Suprapubic skin (tissue), 4 donors: ENCODE results near the gene SLC9A2.

Experiments
- EP300 ChIP-seq: sonication (generic); formaldehyde crosslinking; IDR thresholded peaks from one replicate; pipeline ENCODE4 v1.6.1; 2017; ENCODE audit warnings: antibody characterized with exemption
- POLR2A ChIP-seq, 2 donors: fragments of 450-650 bp; IDR thresholded peaks; one replicate each; pipeline ENCODE4 v1.6.1; 2017; ENCODE audit warnings: antibody characterized with exemption in 2 of 2, mild to moderate bottlenecking in 2 of 2, moderate library complexity in 2 of 2
- POLR2AphosphoS5 ChIP-seq, 3 donors: sonication (generic); formaldehyde crosslinking; IDR thresholded peaks; one replicate each; pipeline ENCODE4 v1.6.1; 2017; ENCODE audit warnings: antibody characterized with exemption in 3 of 3

DNA sequence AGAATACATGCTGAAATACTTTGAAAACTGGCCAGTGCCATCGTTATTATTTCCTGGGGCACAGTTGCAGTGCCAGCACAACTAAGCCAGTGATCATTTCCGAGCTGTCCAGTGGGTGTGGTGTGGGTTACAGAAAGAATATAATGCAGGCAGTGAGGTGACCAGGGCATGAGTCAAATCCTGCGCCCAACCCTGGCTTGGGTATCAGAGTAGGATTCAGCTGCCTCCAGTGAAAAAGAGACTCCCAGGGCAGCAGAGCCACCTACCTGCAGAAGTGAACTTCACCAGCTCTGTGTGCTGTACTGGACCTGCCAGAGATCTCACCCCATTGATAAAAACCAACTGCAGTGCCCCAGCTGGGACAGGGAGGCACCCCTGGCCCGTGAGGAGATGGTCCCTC is 18.0 kb downstream of the SLC9A2 start:
- TF ChIP-seq POLR2AphosphoS5 (IDR thresholded peaks at IDR 0.05) (no peak), EP300 (no peak), POLR2A (IDR thresholded peaks at IDR 0.05) (no peak)
